Measurements from ENCODE around the gene AKIRIN2.
"Not testable (repeated sequence)": the region's sequence is repeated elsewhere in the genome, so short reads cannot be mapped to it uniquely, and the experiment has no call there.

Gene AKIRIN2

DNA sequence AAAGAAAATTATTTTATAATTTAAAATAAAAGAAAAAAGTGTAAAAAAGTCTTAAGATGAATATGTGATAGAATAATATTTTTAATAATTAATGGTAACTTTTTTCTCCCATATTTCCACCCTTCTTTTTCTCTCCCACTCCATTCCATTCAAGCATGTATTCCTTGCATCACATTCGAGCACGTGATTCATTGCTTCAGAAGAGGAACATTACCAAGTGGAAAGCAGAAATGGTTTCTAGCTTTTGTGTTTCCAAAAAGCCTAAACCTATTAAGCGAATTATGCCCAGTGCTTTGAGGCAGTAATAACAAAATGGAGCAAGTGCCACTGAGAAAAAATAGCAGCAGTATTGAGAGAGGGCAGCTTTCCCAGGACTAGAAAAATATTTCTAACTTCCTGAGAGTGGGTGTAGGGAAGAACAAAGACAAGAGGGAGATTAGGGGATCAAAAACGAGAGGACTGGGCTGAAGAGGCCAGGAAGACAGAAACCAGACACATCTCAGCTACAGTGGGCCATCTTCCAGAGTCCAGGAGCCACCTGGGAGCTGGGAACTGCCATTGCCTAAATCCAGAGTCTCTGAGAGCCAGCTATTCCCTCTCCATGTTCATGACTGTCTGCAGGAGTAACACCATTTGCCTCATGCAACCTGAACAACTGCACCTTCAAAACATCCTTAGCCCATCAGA, 15.0 kb upstream of the AKIRIN2 start:
- DNase-seq = no peak

GRCh38 chr6:87714093-87714842, 12.2 kb upstream of the AKIRIN2 start:
- DNase-seq = no peak

GRCh38 chr6:87712713-87713112, 10.7 kb upstream of the AKIRIN2 start:
- DNase-seq = not testable (repeated sequence)

DNA sequence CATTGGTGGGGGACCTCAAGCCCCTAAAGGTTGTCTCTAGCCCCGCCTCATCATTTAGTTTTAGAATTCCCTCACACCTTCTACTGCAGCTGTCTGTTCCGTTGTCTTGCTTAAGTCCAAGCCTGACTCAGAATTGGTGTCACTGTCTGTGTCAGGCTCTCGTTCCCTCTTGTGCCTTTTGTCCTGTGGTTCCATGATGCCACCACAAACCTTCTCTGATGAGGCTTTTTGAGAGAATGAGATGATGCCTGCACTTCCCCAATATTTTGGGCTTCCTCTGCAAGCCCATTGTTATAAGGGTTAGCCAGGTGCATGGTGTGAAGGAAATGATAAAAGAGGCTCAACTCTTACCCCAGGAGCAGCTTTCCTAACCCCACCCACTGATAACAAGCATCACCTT, 8.1 kb upstream of the AKIRIN2 start:
- DNase-seq = no peak

DNA sequence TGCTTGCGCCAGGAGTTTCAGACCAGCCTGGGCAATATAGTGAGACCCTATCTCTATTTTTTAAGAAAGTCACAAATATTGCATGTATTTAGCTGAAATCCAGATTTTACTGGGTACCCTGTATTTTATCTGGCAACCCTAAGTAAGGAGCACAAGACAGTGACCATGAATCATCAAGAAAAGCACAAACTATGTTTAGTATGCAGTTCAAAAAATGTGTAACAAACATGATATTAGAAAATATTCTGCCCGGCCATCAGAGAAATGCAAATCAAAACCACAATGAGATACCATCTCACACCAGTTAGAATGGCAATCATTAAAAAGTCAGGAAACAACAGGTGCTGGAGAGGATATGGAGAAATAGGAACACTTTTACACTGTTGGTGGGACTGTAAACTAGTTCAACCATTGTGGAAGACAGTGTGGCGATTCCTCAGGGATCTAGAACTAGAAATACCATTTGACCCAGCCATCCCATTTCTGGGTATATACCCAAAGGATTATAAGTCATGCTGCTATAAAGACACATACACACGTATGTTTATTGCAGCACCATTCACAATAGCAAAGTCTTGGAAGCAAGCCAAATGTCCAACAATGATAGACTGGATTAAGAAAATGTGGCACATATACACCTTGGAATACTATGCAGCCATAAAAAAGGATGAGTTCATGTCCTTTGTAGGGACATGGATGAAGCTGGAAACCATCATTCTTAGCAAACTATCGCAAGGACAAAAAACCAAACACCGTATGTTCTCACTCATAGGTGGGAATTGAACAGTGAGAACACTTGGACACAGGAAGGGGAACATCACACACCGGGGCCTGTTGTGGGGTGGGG, 6.8 kb upstream of the AKIRIN2 start:
- DNase-seq = not testable (repeated sequence)

DNA sequence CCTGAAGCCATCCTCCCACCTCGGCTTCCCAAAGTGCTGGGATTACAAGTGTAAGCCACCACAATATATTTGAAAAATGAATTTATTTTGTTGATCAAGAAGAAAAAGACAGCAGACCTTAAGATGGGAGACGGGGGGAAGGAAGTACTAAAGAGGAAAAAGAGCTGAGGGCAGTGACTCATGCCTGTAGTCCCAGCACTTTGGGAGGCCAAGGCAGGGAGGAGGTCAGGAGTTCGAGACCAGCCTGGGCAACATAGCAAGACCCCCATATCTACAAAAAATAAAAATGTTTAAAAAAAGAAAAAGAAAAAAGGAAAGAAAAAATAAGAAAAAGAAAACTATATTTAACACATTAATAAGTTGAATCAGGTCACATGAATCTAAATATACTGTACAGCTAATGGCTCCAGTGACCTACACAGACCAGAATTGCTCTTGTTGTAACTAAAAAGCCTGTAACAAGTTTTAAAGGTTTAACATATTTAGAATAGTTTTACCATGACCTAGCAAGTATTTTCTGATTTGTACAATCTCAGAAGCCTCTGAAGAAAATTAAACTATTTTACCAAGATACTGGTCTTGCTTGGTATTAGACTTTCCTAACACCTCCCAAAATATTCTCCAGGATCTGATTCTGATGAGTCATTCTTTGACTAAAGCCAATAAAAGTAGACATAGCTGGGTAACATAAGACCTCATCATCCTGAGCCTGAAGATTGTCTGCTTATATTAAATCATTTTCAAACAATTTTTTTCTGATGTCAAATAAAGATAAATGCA, 4.3 kb upstream of the AKIRIN2 start:
- DNase-seq = no peak

- DNase-seq = no peak
Observed at GRCh38 chr6:87705070-87705691, 3.1 kb upstream of the AKIRIN2 start.

DNA sequence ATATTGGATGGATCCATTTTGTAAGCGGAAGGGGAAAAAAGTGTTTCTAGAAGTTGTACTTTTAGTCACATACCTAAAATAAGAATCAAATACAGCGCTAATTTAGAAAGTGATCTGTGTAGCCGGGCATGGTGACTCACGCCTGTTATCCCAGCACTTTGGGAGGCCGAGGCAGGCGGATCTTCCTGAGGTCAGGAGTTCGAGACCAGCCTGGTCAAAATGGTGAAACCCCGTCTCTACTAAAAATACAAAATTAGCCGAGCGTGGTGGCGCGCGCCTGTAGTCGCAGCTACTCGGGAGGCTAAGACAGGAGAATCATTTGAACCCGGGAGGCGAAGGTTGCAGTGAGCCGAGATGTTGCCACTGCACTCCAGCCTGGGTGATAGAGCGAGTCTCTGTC, 1.0 kb upstream of the AKIRIN2 start:
- DNase-seq = not testable (repeated sequence)

GRCh38 chr6:87702589-87702945, 534 bp upstream of the AKIRIN2 start:
- no peak for DNase-seq

GRCh38 chr6:87701344-87701675, 723 bp downstream of the AKIRIN2 start:
- no peak for DNase-seq

DNA sequence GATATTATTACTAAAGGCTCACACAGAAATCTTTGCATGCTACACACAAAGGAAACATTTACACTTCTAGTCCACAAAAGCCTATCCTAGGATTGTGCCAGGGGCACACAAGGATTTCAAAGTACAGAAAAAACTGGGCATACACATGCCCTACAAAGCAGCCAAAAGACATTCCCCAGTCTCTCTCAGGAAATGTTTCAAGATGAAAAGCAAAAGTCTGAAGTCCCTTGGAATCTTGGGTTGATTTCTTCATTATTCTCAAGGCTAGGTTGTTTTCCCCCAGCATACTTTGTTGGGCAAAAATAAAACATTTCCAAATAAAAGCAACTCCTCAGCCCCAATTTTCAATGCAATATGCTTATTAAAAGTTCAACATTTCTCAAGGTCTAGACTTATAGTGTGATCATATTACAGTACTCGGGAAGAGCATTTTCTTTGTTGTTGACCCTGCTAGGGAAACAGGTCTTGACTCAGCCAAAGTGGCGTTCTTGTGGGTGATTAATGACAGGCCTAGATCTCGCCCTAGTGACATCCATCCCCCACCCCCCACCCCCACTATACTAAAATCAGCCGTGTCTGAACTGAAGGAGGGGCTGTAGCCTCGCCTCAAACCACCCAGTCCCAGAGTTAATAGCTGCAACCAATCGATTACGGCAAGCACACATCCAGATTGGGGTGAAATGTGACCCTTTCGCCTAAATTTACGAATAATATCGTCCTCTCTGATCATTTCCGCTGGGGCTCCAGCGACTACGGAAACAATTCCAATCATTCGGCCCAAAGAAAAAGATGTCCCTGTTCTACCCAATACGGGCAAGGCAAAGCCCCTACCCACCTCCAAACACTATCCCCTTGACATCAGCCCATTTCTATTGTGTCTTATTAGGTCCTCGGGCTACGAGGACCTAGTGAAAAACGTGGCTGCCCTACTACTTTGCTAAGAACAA, 1.4 kb downstream of the AKIRIN2 start:
- peak; percentile 20 for DNase-seq

DNA sequence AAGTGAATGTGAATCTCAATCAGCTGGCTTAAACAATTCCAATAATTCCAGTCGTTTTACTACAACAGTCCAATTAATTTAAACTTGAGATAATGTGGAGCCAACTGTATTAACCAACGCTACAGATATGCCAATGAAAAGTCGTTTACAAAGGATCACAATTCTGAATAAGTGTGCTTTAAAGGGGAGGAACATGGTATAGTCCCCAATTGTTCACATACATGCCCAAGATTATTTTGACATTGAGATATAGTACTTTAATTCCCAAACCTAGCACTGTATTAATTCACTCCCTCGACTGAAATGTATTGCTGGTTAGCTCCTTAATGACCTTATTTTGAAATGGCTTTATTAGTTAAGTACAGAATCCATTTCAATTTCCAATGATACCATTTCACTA, 2.5 kb downstream of the AKIRIN2 start:
- no peak for DNase-seq

GRCh38 chr6:87698547-87699006, 3.5 kb downstream of the AKIRIN2 start:
- DNase-seq = no peak

DNA sequence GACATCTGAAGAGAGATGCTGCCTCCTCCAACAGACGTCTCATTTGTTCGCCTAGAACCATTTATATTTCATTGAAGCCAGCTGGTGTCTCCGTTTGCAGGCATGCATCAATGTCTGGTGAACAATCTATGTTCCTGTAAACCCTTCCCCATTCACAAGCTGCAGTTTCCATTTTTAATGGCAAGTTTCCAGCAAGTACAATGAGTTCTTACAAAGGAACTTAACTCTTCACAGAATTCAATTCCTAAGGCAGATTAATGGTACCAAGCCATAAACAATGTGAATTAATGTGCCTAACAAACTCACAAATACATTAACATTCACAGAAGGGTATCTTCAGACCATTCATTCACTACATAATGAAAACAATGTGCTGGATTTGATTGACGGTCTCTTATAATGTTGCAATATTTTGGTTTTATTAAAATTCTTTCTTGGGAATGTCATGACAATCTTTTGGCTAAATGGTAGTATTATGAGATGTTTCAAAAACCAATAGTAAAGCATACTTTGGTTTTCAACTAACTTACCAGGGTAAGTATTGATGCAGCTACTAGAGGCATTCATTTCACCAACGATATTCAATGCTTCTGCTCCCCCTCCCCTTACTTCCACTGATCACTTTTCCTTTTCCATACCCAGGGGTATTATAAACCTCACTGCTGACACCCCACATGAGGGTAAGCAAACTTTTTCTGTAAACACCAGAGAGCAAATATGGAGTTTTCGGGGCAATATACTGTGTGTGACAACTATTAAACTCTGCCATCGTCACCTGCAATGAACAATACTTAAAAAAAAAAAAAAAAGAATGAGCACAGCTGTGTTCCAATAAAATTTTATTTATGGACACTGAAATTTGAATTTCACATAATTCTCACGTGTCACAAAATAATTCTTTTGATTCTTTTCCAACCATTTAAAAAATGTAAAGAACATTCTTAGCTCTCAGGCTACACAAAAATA, 4.2 kb downstream of the AKIRIN2 start:
- no peak for DNase-seq

- not testable (repeated sequence) for DNase-seq
Observed at GRCh38 chr6:87696817-87697216, 5.2 kb downstream of the AKIRIN2 start.

DNA sequence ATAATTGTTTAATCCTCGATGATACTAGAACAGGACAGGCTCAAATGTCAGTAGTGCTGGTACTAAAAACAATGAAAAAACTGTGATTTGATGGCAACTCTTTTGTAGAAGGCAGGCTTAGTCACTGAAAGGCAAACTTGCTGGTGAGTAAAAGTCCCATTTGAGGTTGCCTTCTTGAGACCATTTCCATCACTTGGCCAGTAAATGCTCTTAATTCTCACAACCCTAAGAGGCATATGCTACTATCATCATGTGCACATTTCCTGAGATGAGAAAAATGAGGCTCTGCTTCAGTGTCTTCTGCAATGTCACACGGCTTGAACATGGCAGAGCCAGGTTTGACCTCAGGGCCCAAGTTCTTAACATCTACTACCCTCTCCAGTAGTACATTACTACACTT, 9.9 kb downstream of the AKIRIN2 start:
- DNase-seq = no peak

GRCh38 chr6:87690441-87690840, 11.6 kb downstream of the AKIRIN2 start:
- no peak for DNase-seq

GRCh38 chr6:87687893-87688292, 14.1 kb downstream of the AKIRIN2 start:
- not testable (repeated sequence) for DNase-seq

DNA sequence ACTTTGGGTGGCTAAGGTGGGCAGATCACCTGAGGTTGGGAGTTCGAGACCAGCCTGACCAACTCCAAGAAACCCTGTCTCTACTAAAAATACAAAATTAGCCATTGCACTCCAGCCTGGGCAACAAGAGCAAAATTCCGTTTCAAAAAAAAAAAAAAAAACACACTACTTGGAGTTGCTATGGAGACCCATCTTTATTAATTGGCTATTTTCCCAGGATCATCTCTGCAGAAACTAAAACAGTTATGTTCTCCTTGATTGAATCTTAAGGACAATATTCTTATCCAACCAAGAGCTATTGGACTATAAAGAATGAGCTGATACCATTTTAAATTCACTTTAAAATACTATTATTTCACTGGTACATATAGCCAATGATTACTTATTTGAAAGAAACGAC, 14.7 kb downstream of the AKIRIN2 start:
- no peak for DNase-seq

All from effector CD4-positive, alpha-beta T cell (primary cell).